Astrocyte (in vitro differentiated cells and primary cell): ENCODE results near the gene SLC44A3. TPM values are rescaled to one million over a fixed set of nuclear protein-coding genes. Genes with fewer than 3 reads are reported as not detected.

Experiments used
- DNase-seq: peaks from one replicate; pipeline ENCODE4 v3.0.0-alpha.2; 2010; ENCODE audit warnings: low read depth
- FAIRE-seq: peaks from 2 replicates; lab custom pipeline; 2011; peaks lifted over from hg19 to GRCh38; lab: Jason Lieb, UNC
- H2AFZ ChIP-seq: 2 replicates; pipeline ENCODE4 v1.6.0; 2012; ENCODE audit warnings: low read depth, low read length, inconsistent platforms
- H3K27ac ChIP-seq: 2 replicates; pipeline ENCODE4 v1.5.1; 2011; ENCODE audit warnings: low read depth, low read length, inconsistent platforms
- H3K27me3 ChIP-seq: 2 replicates; pipeline ENCODE4 v1.6.0; 2011; ENCODE audit warnings: low read length, inconsistent platforms; ENCODE audit not compliant: insufficient read depth
- H3K36me3 ChIP-seq: 2 replicates; pipeline ENCODE4 v1.5.1; 2011; ENCODE audit warnings: low read length, inconsistent platforms; ENCODE audit not compliant: insufficient read depth
- H3K4me1 ChIP-seq: 2 replicates; pipeline ENCODE4 v1.5.1; 2011; ENCODE audit warnings: low read length, inconsistent platforms; ENCODE audit not compliant: insufficient read depth
- H3K4me2 ChIP-seq: 2 replicates; pipeline ENCODE4 v1.6.0; 2012; ENCODE audit warnings: low read length, inconsistent platforms
- H3K4me3 ChIP-seq: 2 replicates; pipeline ENCODE4 v1.5.1; 2011; ENCODE audit warnings: low read depth, mild to moderate bottlenecking, low read length, inconsistent platforms; ENCODE audit not compliant: insufficient read depth
- H3K79me2 ChIP-seq: 2 replicates; pipeline ENCODE4 v1.6.0; 2012; ENCODE audit warnings: mild to moderate bottlenecking, low read length, inconsistent platforms; ENCODE audit not compliant: insufficient read depth
- H3K9ac ChIP-seq: 2 replicates; pipeline ENCODE4 v1.6.0; 2012; ENCODE audit warnings: mild to moderate bottlenecking, low read length, inconsistent platforms
- H3K9me3 ChIP-seq: 2 replicates; pipeline ENCODE4 v1.5.1; 2012; ENCODE audit warnings: low read depth, mild to moderate bottlenecking, low read length, inconsistent platforms; ENCODE audit not compliant: insufficient read depth
- H4K20me1 ChIP-seq: 2 replicates; pipeline ENCODE4 v1.6.0; 2012; ENCODE audit warnings: low read length, inconsistent platforms; ENCODE audit not compliant: insufficient read depth
- H3K27ac Mint-ChIP-seq: one replicate; pipeline ENCODE4 v1.8.0; 2021; ENCODE audit warnings: mild to moderate bottlenecking, mixed read lengths; ENCODE audit not compliant: unreplicated experiment
- H3K27me3 Mint-ChIP-seq: one replicate; pipeline ENCODE4 v1.8.0; 2021; ENCODE audit warnings: low read depth, mixed read lengths; ENCODE audit not compliant: unreplicated experiment
- H3K36me3 Mint-ChIP-seq: one replicate; pipeline ENCODE4 v1.8.0; 2021; ENCODE audit warnings: low read depth, mixed read lengths; ENCODE audit not compliant: unreplicated experiment
- H3K4me1 Mint-ChIP-seq: one replicate; pipeline ENCODE4 v1.8.0; 2021; ENCODE audit warnings: low read depth, mixed read lengths; ENCODE audit not compliant: unreplicated experiment
- H3K4me3 Mint-ChIP-seq: one replicate; pipeline ENCODE4 v1.8.0; 2021; ENCODE audit warnings: mild to moderate bottlenecking, moderate library complexity, mixed read lengths; ENCODE audit not compliant: unreplicated experiment
- H3K9me3 Mint-ChIP-seq: one replicate; pipeline ENCODE4 v1.8.0; 2021; ENCODE audit warnings: mild to moderate bottlenecking, mixed read lengths; ENCODE audit not compliant: unreplicated experiment
- CTCF ChIP-seq: IDR thresholded peaks from 2 replicates; pipeline ENCODE4 v1.5.1; 2011; ENCODE audit warnings: low read depth, mild to moderate bottlenecking, inconsistent platforms, low read length, moderate library complexity; ENCODE audit not compliant: insufficient read depth
- EZH2 ChIP-seq: IDR thresholded peaks from 2 replicates; pipeline ENCODE4 v1.6.1; 2012; ENCODE audit warnings: mild to moderate bottlenecking, low read length, inconsistent platforms; ENCODE audit not compliant: insufficient read depth
- total RNA-seq: library from RNA; stranded (reverse); gene quantifications from 2 replicates; pipeline ENCODE4 v1.2.1, GENCODE V29; 2021

The SLC44A3 gene
- total RNA-seq, 1 donor from 2014 or later = 3.7 TPM

DNA sequence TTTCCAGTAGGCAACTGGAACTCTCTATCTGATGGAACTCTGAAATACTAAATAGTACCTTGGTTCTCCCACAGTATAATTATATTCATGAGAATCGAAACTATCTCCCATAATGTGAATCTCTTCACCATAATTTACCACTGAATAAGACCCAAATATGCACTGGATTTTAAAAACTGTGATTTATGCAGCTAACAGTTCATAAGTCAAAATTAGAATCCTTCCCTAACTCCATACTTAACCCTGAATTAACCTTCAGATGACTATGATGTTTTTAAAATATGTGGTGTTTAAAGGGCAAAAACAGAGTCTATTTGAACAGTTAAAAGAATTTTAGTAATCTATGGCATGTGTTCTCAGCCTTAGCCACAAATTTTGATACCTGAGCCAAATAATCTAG, 22.9 kb upstream of the SLC44A3 start:
- H3K9me3 ChIP-seq = no peaks in the 10 kb centered on the region
- Mint-ChIP-seq H3K36me3 (no peaks in the 10 kb centered on the region), H3K4me3 (no peak overlapping the region), H3K9me3 (no peaks in the 10 kb centered on the region), H3K4me1 (peaks cover 31% of the 10 kb centered on the region), H3K27me3 (no peaks in the 10 kb centered on the region), H3K27ac (no peak overlapping the region)
- no peaks in the 10 kb centered on the region for H3K79me2 ChIP-seq
- no peaks in the 10 kb centered on the region for H3K27me3 ChIP-seq
- H2AFZ ChIP-seq = no peak overlapping the region
- no peaks in the 10 kb centered on the region for H3K36me3 ChIP-seq
- H3K27ac ChIP-seq = no peak overlapping the region
- no peak overlapping the region for H3K4me2 ChIP-seq
- no peak overlapping the region for H3K9ac ChIP-seq
- H3K4me3 ChIP-seq = no peak overlapping the region
- FAIRE-seq (no peak), DNase-seq (no peak)
- no peaks in the 10 kb centered on the region for H4K20me1 ChIP-seq
- peaks cover 20% of the 10 kb centered on the region for H3K4me1 ChIP-seq
- TF ChIP-seq CTCF (no peak), EZH2 (no peak)

DNA sequence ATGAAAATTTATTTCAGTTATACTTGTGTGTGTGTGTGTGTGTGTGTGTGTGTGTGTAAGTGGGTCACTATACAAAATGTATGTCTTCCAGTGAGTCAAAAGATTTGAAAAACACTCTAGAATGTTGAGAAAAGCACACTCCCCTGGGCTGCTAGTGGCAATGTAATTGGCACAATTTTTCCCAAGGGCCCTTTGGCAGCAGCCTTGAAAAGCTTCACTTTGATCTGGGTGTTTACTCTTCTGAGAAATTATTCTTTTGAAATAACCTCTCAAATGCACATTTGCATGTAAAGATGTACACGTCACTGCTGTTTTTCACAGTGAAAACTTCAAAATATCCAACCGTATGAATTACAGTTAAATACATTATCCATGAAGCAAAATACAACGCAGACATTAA, 22.1 kb upstream of the SLC44A3 start:
- DNase-seq (no peak), FAIRE-seq (no peak)
- H3K36me3 Mint-ChIP-seq = no peaks in the 10 kb centered on the region
- peaks cover 19% of the 10 kb centered on the region for H3K4me1 ChIP-seq
- no peaks in the 10 kb centered on the region for H3K36me3 ChIP-seq
- no peaks in the 10 kb centered on the region for H4K20me1 ChIP-seq
- peaks cover 29% of the 10 kb centered on the region for H3K4me1 Mint-ChIP-seq
- H3K9ac ChIP-seq = no peak overlapping the region
- no peaks in the 10 kb centered on the region for H3K9me3 Mint-ChIP-seq
- H3K4me3 ChIP-seq = no peak overlapping the region
- no peak overlapping the region for H2AFZ ChIP-seq
- no peaks in the 10 kb centered on the region for H3K9me3 ChIP-seq
- H3K27ac ChIP-seq = no peak overlapping the region
- H3K79me2 ChIP-seq = no peaks in the 10 kb centered on the region
- no peak overlapping the region for H3K27ac Mint-ChIP-seq
- H3K27me3 ChIP-seq = no peaks in the 10 kb centered on the region
- no peaks in the 10 kb centered on the region for H3K27me3 Mint-ChIP-seq
- no peak for TF ChIP-seq CTCF
- TF ChIP-seq EZH2 = no peak
- H3K4me3 Mint-ChIP-seq = no peak overlapping the region
- H3K4me2 ChIP-seq = no peak overlapping the region

DNA sequence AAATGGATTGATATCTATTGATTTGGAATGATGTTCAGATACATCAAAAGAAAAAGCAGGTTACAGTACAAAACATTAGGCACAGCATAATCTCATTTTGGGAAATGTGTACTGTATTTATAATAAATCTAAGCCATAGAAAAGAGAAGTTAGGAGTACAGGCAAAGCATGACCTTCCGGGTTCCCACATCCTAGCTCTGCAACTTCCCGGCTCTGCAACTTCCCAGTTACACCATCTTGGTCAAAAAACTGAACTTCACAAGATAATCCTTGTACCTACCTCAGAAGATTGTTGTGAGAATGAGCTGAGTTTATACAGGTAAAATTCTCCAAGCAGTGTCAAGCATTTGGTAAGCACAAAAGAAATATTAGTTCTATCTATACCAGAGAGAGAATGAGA, 21.7 kb upstream of the SLC44A3 start:
- FAIRE-seq = no peak
- no peaks in the 10 kb centered on the region for H3K36me3 Mint-ChIP-seq
- no peaks in the 10 kb centered on the region for H4K20me1 ChIP-seq

More for the DNA sequence above, 21.7 kb upstream of the SLC44A3 start:
- Mint-ChIP-seq H3K4me3 (no peak overlapping the region), H3K4me1 (peaks cover 26% of the 10 kb centered on the region), H3K27me3 (no peaks in the 10 kb centered on the region), H3K9me3 (no peaks in the 10 kb centered on the region), H3K27ac (peak overlapping the region; percentile 1)
- Histone ChIP-seq H3K4me1 (peaks cover 17% of the 10 kb centered on the region), H3K27me3 (no peaks in the 10 kb centered on the region), H3K36me3 (no peaks in the 10 kb centered on the region), H2AFZ (no peak overlapping the region), H3K4me3 (no peak overlapping the region), H3K9ac (no peak overlapping the region), H3K9me3 (no peaks in the 10 kb centered on the region), H3K79me2 (no peaks in the 10 kb centered on the region), H3K27ac (no peak overlapping the region), H3K4me2 (no peak overlapping the region)
- TF ChIP-seq EZH2 (no peak), CTCF (no peak)
- DNase-seq = no peak
